ENCODE measurements around the gene SCAF4. TPM values are rescaled to one million over a fixed set of nuclear protein-coding genes. Genes with fewer than 3 reads are reported as not detected.
A peak's percentile ranks its signal among the peaks of the same experiment; 100 is the strongest.

SCAF4 gene
- total and polyA plus RNA-seq, 9 of the 15 experiments (the other 6 are each of a cell fraction or from before 2014, with no cell fraction given) = 2.3 to 55.7 (median 17.2) TPM

DNA sequence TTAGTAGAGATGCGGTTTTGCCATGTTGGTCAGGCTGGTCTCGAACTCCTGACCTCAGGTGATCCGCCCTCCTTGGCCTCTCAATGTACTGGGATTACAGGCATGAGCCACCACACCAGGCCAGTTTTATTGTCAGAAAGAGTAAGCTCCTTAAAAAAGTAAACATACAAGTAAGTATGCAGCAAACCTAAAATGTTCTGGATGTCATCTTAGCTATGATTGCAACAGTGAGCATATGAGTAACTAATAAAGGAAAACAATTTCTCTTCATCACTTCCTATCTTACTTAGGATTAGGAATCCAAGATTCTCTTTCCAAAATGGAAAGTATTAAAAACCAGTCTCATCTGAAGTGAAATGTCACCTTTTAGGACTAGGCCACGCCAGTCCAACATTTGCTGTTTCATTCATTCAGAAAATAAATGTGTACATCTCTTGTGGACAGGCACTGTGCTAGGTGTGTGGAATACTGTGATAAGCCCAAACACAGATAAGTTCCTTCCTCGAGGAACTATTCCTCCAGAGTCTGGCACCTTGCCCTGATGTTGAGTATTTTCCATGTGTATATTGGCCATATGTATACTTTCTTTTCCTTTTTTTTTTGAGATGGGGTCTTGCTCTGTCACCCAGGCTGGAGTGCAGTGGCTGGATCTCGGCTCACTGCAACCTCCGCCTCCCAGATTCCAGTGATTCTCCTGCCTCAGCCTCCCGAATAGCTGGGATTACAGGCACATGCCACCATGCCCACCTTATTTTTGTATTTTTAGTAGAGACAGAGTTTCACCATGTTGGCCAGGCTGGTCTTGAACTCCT is 5.9 kb upstream of the SCAF4 start (continued):
- TF ChIP-seq, protein P1, sequence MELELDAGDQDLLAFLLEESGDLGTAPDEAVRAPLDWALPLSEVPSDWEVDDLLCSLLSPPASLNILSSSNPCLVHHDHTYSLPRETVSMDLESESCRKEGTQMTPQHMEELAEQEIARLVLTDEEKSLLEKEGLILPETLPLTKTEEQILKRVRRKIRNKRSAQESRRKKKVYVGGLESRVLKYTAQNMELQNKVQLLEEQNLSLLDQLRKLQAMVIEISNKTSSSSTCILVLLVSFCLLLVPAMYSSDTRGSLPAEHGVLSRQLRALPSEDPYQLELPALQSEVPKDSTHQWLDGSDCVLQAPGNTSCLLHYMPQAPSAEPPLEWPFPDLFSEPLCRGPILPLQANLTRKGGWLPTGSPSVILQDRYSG (tag; conservative IDR thresholded peaks at IDR 0.05; ENCODE audit: low read depth) = 0 out of 2 replicates have a peak, but pooled peaks have one; percentile 54
- peak; percentile 87 to 93 for TF ChIP-seq TRIM24 (IDR thresholded peaks at IDR 0.05)

DNA sequence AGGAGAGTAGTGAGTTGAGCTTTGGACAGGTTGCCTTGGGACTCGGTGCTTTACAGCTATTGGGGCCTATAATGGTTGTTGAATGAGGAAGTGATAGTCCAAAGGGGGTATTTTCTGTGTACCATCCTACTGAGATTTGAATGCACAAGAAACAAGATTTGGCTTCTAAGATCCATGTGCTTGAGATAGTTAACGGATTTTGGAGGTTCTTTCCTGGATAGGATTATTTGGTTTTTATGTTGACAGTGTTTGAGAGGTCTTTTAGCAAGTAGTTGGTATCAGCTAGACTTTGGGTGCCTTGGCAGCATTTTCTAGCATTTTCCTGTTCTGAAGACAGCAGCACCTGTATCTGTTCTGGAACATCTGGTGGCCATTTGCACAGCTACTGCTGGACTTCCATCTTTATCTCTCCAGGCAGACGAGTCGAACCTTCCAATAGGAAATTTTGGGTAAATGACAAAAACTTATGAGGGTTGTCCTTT is 3.6 kb upstream of the SCAF4 start:
- peaks cover 4% of the 10 kb centered on the region for H4K20me1 ChIP-seq (replicated peaks; ENCODE audit: control insufficient read depth, insufficient read depth, low read length)
- peak overlapping the region in 1 of 2 experiments; percentile 27; a peak in 2 of 4 replicates for H3K9ac ChIP-seq (ENCODE audit: insufficient read depth in 1 of 2, low read depth in 2 of 2, low read length in 2 of 2)
- H3K9me1 ChIP-seq (ENCODE audit: control insufficient read depth, insufficient read depth, low read length) = no peaks in the 10 kb centered on the region
- CTCF ChIA-PET (ENCODE audit: low intra/inter-chr PET ratio) = no interaction called here
- FAIRE-seq (peak; percentile 93), DNase-seq (ENCODE audit: extremely low read depth in 1 of 4, low spot score in 3 of 4) (peak; percentile 60 to 88 (median 70)), ATAC-seq (peak; percentile 0)
- BruUV-seq (replicated peaks) = no TSS peak
- POLR2A ChIA-PET = interaction anchor here (0.6 to 1.4 kb wide), 5 partner anchors 10 to 93 kb away, joined by 3 read pairs; no protein-coding TSS in a partner anchor
- peak overlapping the region; percentile 30 for H3K27ac ChIP-seq (ENCODE audit: extremely low read depth, low read depth, low read length)
- H2AFZ ChIP-seq (ENCODE audit: low read depth, low read length) = peak overlapping the region; percentile 41
- intact Hi-C loops (cut with micrococcal nuclease) = no loop called here
- 6% methylated on average over 4 of the region's 4 CpGs for WGBS (ENCODE audit: insufficient coverage, low coverage, missing lambda C conversion rate)
- 0 out of 3 replicates have a peak, but pooled peaks cover 1% of the 10 kb centered on the region for H3K36me3 ChIP-seq (ENCODE audit: control insufficient read depth, insufficient read depth, low read length)
- peaks cover 36 to 45% of the 10 kb centered on the region in 2 experiments for H3K4me1 ChIP-seq (replicated peaks in 1 of 2; ENCODE audit: control insufficient read depth in 2 of 2, insufficient read depth in 2 of 2, low read length in 2 of 2)
- in situ Hi-C loops (cut with MboI) = no loop called here
- no peaks in the 10 kb centered on the region for H3K9me3 ChIP-seq (replicated peaks; ENCODE audit: control insufficient read depth, insufficient read depth, low read depth, low read length)
- H3K4me2 ChIP-seq (ENCODE audit: insufficient read depth, low read length) = peak overlapping the region; percentile 44
- no peak overlapping the region for H3K4me3 ChIP-seq
- H3K27me3 ChIP-seq (ENCODE audit: control insufficient read depth in 2 of 2, insufficient read depth in 2 of 2, low read length in 2 of 2) = no peaks in the 10 kb centered on the region
- H3K79me2 ChIP-seq (ENCODE audit: control insufficient read depth, insufficient read depth, low read length) = peaks cover 33% of the 10 kb centered on the region
- TF ChIP-seq RCOR1 (IDR thresholded peaks at IDR 0.05; ENCODE audit: borderline replicate concordance in 1 of 2, low read depth in 2 of 2, low read length in 2 of 2) (peak; percentile 41 to 66; a peak in 3 of 4 replicates), SOX6 (IDR thresholded peaks at IDR 0.05) (peak; percentile 80)
- TF ChIP-seq, protein P2, sequence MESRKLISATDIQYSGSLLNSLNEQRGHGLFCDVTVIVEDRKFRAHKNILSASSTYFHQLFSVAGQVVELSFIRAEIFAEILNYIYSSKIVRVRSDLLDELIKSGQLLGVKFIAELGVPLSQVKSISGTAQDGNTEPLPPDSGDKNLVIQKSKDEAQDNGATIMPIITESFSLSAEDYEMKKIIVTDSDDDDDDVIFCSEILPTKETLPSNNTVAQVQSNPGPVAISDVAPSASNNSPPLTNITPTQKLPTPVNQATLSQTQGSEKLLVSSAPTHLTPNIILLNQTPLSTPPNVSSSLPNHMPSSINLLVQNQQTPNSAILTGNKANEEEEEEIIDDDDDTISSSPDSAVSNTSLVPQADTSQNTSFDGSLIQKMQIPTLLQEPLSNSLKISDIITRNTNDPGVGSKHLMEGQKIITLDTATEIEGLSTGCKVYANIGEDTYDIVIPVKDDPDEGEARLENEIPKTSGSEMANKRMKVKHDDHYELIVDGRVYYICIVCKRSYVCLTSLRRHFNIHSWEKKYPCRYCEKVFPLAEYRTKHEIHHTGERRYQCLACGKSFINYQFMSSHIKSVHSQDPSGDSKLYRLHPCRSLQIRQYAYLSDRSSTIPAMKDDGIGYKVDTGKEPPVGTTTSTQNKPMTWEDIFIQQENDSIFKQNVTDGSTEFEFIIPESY (CRISPR knock-in tag; IDR thresholded peaks at IDR 0.05) = no peak
- TF ChIP-seq, protein P3, sequence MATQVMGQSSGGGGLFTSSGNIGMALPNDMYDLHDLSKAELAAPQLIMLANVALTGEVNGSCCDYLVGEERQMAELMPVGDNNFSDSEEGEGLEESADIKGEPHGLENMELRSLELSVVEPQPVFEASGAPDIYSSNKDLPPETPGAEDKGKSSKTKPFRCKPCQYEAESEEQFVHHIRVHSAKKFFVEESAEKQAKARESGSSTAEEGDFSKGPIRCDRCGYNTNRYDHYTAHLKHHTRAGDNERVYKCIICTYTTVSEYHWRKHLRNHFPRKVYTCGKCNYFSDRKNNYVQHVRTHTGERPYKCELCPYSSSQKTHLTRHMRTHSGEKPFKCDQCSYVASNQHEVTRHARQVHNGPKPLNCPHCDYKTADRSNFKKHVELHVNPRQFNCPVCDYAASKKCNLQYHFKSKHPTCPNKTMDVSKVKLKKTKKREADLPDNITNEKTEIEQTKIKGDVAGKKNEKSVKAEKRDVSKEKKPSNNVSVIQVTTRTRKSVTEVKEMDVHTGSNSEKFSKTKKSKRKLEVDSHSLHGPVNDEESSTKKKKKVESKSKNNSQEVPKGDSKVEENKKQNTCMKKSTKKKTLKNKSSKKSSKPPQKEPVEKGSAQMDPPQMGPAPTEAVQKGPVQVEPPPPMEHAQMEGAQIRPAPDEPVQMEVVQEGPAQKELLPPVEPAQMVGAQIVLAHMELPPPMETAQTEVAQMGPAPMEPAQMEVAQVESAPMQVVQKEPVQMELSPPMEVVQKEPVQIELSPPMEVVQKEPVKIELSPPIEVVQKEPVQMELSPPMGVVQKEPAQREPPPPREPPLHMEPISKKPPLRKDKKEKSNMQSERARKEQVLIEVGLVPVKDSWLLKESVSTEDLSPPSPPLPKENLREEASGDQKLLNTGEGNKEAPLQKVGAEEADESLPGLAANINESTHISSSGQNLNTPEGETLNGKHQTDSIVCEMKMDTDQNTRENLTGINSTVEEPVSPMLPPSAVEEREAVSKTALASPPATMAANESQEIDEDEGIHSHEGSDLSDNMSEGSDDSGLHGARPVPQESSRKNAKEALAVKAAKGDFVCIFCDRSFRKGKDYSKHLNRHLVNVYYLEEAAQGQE (IDR thresholded peaks at IDR 0.05; ENCODE audit: borderline replicate concordance) = peak; percentile 28; the same call in 1 of the 2 replicates
- TF ChIP-seq, protein P3 (CRISPR knock-in tag; IDR thresholded peaks at IDR 0.05; ENCODE audit: low read depth) = no peak

Data from K562 (cell line).